ENCODE measurements around the gene FGF14. TPM values are rescaled to one million over a fixed set of nuclear protein-coding genes. Genes with fewer than 3 reads are reported as not detected.

Gene FGF14
- total RNA-seq, 1 experiment from 2014 or later, result 0.22 TPM

DNA sequence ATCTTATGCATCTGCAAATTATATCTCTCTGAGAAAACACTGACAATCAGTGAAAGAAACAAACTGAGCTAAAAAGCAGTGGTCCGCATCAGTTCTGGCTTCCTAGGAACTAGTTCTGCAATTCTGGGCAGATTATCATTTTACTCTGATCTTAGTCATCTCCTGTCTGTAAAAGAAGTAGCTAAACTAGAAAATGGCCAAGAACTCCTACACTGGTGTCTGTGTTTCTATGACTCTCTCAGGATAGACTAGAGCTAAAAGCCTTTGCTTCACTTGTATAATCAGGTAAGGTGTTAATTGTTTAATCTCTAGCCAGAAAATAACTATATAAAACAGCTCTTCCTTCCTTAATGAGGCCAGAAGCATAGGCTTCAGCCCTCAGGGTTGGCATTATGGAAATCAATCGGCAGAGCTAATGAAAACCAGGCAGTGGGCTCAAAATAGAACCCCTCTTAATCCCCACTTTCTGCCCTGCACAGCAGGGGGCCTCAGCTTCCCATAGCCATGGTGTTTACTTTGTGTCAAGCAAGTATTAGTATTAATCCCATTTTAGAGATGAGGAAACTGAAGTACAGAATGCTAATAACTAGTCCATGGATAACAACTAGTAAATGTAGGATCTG is 459.2 kb downstream of the FGF14 start:
- Histone ChIP-seq H3K79me2 (ENCODE audit: insufficient read depth, low read length) (no peaks in the 10 kb centered on the region), H3K4me1 (ENCODE audit: insufficient read depth, low read length) (no peaks in the 10 kb centered on the region), H4K5ac (ENCODE audit: insufficient read length, low read depth, low read length) (no peak overlapping the region), H4K8ac (replicated peaks; ENCODE audit: insufficient read length, low read depth, low read length) (no peak overlapping the region), H3K23me2 (ENCODE audit: insufficient read length, low read depth, low read length, poor library complexity, severe bottlenecking) (no peaks in the 10 kb centered on the region), H2BK15ac (ENCODE audit: low read depth, low read length) (no peak overlapping the region), H3K4me2 (ENCODE audit: insufficient read depth, insufficient read length, low read length) (no peak overlapping the region), H2BK20ac (ENCODE audit: low read depth, low read length, poor library complexity, severe bottlenecking) (no peak overlapping the region), H3T11ph (ENCODE audit: low read length) (no peak overlapping the region), H3K27ac (ENCODE audit: insufficient read length, low read depth, low read length) (no peak overlapping the region), H3K14ac (ENCODE audit: insufficient read depth, low read length) (no peak overlapping the region), H2BK5ac (ENCODE audit: insufficient read length, low read length) (no peak overlapping the region), H2AK5ac (ENCODE audit: insufficient read length, low read length) (no peak overlapping the region), H3K56ac (ENCODE audit: insufficient read length, low read depth, low read length) (no peak overlapping the region), H2AFZ (ENCODE audit: low read length) (no peak overlapping the region), H3K23ac (ENCODE audit: insufficient read length, low read depth, low read length) (no peak overlapping the region), H3K18ac (ENCODE audit: insufficient read length, low read depth, low read length) (no peak overlapping the region), H3K79me1 (ENCODE audit: insufficient read depth, low read depth, low read length, poor library complexity, severe bottlenecking) (no peaks in the 10 kb centered on the region), H4K91ac (ENCODE audit: insufficient read length, low read depth, low read length) (no peak overlapping the region), H3K4ac (ENCODE audit: low read depth, low read length) (no peak overlapping the region), H3K9me3 (ENCODE audit: control insufficient read depth, low read depth, low read length) (no peaks in the 10 kb centered on the region), H4K20me1 (ENCODE audit: control insufficient read depth, insufficient read depth, insufficient read length) (no peaks in the 10 kb centered on the region), H3K9ac (ENCODE audit: extremely low read depth, insufficient read length, low read length) (no peak overlapping the region), H2BK12ac (ENCODE audit: insufficient read length, low read depth, low read length) (no peak overlapping the region), H3K27me3 (ENCODE audit: insufficient read depth, low read length) (no peaks in the 10 kb centered on the region), H2BK120ac (ENCODE audit: low read depth, low read length, poor library complexity, severe bottlenecking) (no peak overlapping the region)
- no CpG with 5 or more reads among the region's 2 CpGs for WGBS (ENCODE audit: extremely low coverage, insufficient read length, low lambda C conversion rate)
- Mint-ChIP-seq H3K4me1 (peaks cover 0 to 5% of the 10 kb centered on the region in 2 experiments; a peak in 1 of 4 replicates), H3K4me3 (no peak overlapping the region), H3K27me3 (ENCODE audit: low read depth) (no peaks in the 10 kb centered on the region; the same call in 1 of the 2 replicates), H3K27ac (no peak overlapping the region), H3K9me3 (peaks cover 0 to 3% of the 10 kb centered on the region in 2 experiments; a peak in 1 of 5 replicates), H3K36me3 (ENCODE audit: insufficient read depth in 1 of 3, low read depth in 3 of 3) (no peaks in the 10 kb centered on the region)
- TF ChIP-seq, protein P1, sequence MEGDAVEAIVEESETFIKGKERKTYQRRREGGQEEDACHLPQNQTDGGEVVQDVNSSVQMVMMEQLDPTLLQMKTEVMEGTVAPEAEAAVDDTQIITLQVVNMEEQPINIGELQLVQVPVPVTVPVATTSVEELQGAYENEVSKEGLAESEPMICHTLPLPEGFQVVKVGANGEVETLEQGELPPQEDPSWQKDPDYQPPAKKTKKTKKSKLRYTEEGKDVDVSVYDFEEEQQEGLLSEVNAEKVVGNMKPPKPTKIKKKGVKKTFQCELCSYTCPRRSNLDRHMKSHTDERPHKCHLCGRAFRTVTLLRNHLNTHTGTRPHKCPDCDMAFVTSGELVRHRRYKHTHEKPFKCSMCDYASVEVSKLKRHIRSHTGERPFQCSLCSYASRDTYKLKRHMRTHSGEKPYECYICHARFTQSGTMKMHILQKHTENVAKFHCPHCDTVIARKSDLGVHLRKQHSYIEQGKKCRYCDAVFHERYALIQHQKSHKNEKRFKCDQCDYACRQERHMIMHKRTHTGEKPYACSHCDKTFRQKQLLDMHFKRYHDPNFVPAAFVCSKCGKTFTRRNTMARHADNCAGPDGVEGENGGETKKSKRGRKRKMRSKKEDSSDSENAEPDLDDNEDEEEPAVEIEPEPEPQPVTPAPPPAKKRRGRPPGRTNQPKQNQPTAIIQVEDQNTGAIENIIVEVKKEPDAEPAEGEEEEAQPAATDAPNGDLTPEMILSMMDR (conservative IDR thresholded peaks at IDR 0.05), result no peak
- no peak for DNase-seq

Data from H9 (cell line).